Upper lobe of left lung (tissue), 4 donors: ENCODE measurements around the gene FAF1.

Experiments
- EP300 ChIP-seq, 4 donors: sonication (generic); formaldehyde crosslinking; IDR thresholded peaks; one replicate each; pipeline ENCODE4 v1.5.1; 2017; ENCODE audit warnings: antibody characterized with exemption in 4 of 4, control low read depth in 2 of 4
- POLR2A ChIP-seq, 4 donors: fragments of 450-650 bp; IDR thresholded peaks; one replicate each; pipeline ENCODE4 v1.5.1; 2016 to 2017; ENCODE audit warnings: antibody characterized with exemption in 4 of 4, mild to moderate bottlenecking in 2 of 4
- POLR2AphosphoS5 ChIP-seq, 2 donors: sonication (generic); formaldehyde crosslinking; IDR thresholded peaks; one replicate each; pipeline ENCODE4 v1.5.1; 2017; ENCODE audit warnings: antibody characterized with exemption in 2 of 2
- TF ChIP-seq, protein P1 (sequence below), 6 experiments: fragments of 450-650 bp in 4 of 6; fragments of 200-600 bp in 2 of 6; sonication (generic) in 2 of 6; IDR thresholded peaks; one replicate each; pipeline ENCODE4 v1.5.1; 2016 to 2019; ENCODE audit warnings: antibody characterized with exemption in 6 of 6

- TF ChIP-seq POLR2AphosphoS5 (IDR thresholded peaks at IDR 0.05) (no peak), POLR2A (IDR thresholded peaks at IDR 0.05) (no peak), EP300 (IDR thresholded peaks at IDR 0.05) (no peak)
- TF ChIP-seq, protein P1, sequence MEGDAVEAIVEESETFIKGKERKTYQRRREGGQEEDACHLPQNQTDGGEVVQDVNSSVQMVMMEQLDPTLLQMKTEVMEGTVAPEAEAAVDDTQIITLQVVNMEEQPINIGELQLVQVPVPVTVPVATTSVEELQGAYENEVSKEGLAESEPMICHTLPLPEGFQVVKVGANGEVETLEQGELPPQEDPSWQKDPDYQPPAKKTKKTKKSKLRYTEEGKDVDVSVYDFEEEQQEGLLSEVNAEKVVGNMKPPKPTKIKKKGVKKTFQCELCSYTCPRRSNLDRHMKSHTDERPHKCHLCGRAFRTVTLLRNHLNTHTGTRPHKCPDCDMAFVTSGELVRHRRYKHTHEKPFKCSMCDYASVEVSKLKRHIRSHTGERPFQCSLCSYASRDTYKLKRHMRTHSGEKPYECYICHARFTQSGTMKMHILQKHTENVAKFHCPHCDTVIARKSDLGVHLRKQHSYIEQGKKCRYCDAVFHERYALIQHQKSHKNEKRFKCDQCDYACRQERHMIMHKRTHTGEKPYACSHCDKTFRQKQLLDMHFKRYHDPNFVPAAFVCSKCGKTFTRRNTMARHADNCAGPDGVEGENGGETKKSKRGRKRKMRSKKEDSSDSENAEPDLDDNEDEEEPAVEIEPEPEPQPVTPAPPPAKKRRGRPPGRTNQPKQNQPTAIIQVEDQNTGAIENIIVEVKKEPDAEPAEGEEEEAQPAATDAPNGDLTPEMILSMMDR (IDR thresholded peaks at IDR 0.05) = no peak
These were observed 506.8 kb downstream of the FAF1 start for GRCh38 chr1:50453266-50453665.
